Endothelial cell of umbilical vein (primary cell): ENCODE data around the gene ECM2. TPM values are rescaled to one million over a fixed set of nuclear protein-coding genes. Genes with fewer than 3 reads are reported as not detected.

Source experiments
- BruUV-seq: library from RNA; stranded (reverse); fragments of 400-500 nt; replicated peaks from 2 replicates; lab custom pipeline; 2021; lab: Mats Ljungman, UMichigan
- CTCF ChIA-PET: fragments of 300-600, 350-600 bp; sonication (Branson Sonifier 250); formaldehyde crosslinking; loops from one replicate; lab custom pipeline; 2021; ENCODE audit warnings: antibody characterized with exemption, inconsistent platforms; lab: Charles Lee
- POLR2A ChIA-PET: fragments of 300-600, 350-600 bp; sonication (Branson Sonifier 250); formaldehyde crosslinking; loops from one replicate; lab custom pipeline; 2021; ENCODE audit warnings: antibody characterized with exemption, inconsistent platforms; lab: Charles Lee
- DNase-seq: peaks from one replicate; pipeline ENCODE4 v3.0.0-alpha.2; 2011; ENCODE audit warnings: low read depth, low spot score
- FAIRE-seq: peaks from 2 replicates; lab custom pipeline; 2011; peaks lifted over from hg19 to GRCh38; lab: Jason Lieb, UNC
- H2AFZ ChIP-seq: 2 replicates; pipeline ENCODE4 v1.6.0; 2012; ENCODE audit warnings: low read depth, low read length, control low read depth, inconsistent platforms
- H3K27ac ChIP-seq: 2 replicates; pipeline ENCODE4 v1.5.1; 2011; ENCODE audit warnings: low read depth, mild to moderate bottlenecking, control low read depth, low read length, moderate library complexity; ENCODE audit not compliant: insufficient read depth
- H3K27me3 ChIP-seq, 2 experiments: 2 replicates each; pipeline versions ENCODE4 v1.6.0 to v1.6.1; 2011; ENCODE audit warnings: low read length in 2 of 2, mixed read lengths in 1 of 2; ENCODE audit not compliant: control insufficient read depth in 2 of 2, insufficient read depth in 2 of 2
- H3K36me3 ChIP-seq, 2 experiments: 2 replicates in 1 of 2; 3 replicates in 1 of 2; pipeline ENCODE4 v1.5.1; 2011; ENCODE audit warnings: low read length in 2 of 2, mild to moderate bottlenecking in 1 of 2, moderate library complexity in 1 of 2; ENCODE audit not compliant: control insufficient read depth in 2 of 2, insufficient read depth in 2 of 2; ENCODE audit errors: extremely low read depth in 1 of 2
- H3K4me1 ChIP-seq: 3 replicates; pipeline ENCODE4 v1.5.1; 2011; ENCODE audit warnings: mild to moderate bottlenecking, low read length; ENCODE audit not compliant: control insufficient read depth, insufficient read depth; ENCODE audit errors: extremely low read depth
- H3K4me2 ChIP-seq: 2 replicates; pipeline ENCODE4 v1.6.1; 2011; ENCODE audit warnings: low read length, control low read depth, mixed read lengths; ENCODE audit not compliant: insufficient read depth
- H3K4me3 ChIP-seq, 3 experiments: fragments of 200-600 bp in 1 of 3; sonication (generic), shearing (Covaris generic) in 1 of 3; replicated peaks in 1 of 3; 2 replicates each; pipeline ENCODE4 v1.5.1; 2011 to 2016; ENCODE audit warnings: control low read depth in 3 of 3, low read length in 3 of 3, mild to moderate bottlenecking in 2 of 3, inconsistent platforms in 1 of 3, low read depth in 1 of 3, moderate library complexity in 1 of 3; ENCODE audit not compliant: insufficient read depth in 1 of 3
- H3K79me2 ChIP-seq: 2 replicates; pipeline ENCODE4 v1.6.0; 2012; ENCODE audit warnings: low read length, inconsistent platforms; ENCODE audit not compliant: control insufficient read depth, insufficient read depth
- H3K9ac ChIP-seq: replicated peaks from 2 replicates; pipeline ENCODE3; 2011; ENCODE audit warnings: low read length, control low read depth; ENCODE audit not compliant: insufficient read depth; ENCODE audit errors: extremely low read depth
- H3K9me1 ChIP-seq: replicated peaks from 3 replicates; pipeline ENCODE4 v1.6.0; 2011; ENCODE audit warnings: mild to moderate bottlenecking, low read length; ENCODE audit not compliant: control insufficient read depth, insufficient read depth; ENCODE audit errors: extremely low read depth
- H3K9me3 ChIP-seq: replicated peaks from 2 replicates; pipeline ENCODE4 v1.5.1; 2012; ENCODE audit warnings: low read length, inconsistent platforms; ENCODE audit not compliant: control insufficient read depth, insufficient read depth
- H4K20me1 ChIP-seq: replicated peaks from 2 replicates; pipeline ENCODE3; 2011; ENCODE audit warnings: mild to moderate bottlenecking, low read length; ENCODE audit not compliant: control insufficient read depth, insufficient read depth; ENCODE audit errors: extremely low read depth
- CTCF ChIP-seq, 2 donors: IDR thresholded peaks; 1 replicate in 1 of 2; 2 replicates in 1 of 2; pipeline ENCODE4 v1.5.1; 2011; ENCODE audit warnings: low read length in 2 of 2, mild to moderate bottlenecking in 2 of 2, moderate library complexity in 2 of 2, control low read depth in 1 of 2, inconsistent platforms in 1 of 2, low read depth in 1 of 2; ENCODE audit not compliant: insufficient read depth in 1 of 2; ENCODE audit errors: extremely low read depth in 1 of 2
- EZH2 ChIP-seq: IDR thresholded peaks from 2 replicates; pipeline ENCODE4 v1.6.1; 2012; ENCODE audit warnings: borderline replicate concordance, low read depth, mild to moderate bottlenecking, moderate library complexity, low read length, inconsistent platforms; ENCODE audit not compliant: severe bottlenecking
- FOS ChIP-seq: IDR thresholded peaks from 2 replicates; pipeline ENCODE4 v1.6.1; 2011; ENCODE audit warnings: mild to moderate bottlenecking, low read length, moderate library complexity, borderline replicate concordance; ENCODE audit not compliant: insufficient read depth
- GATA2 ChIP-seq: IDR thresholded peaks from 2 replicates; pipeline ENCODE4 v1.7.0; 2011; ENCODE audit warnings: low read depth, mild to moderate bottlenecking, moderate library complexity, mixed read lengths, low read length; ENCODE audit not compliant: insufficient read length, insufficient read depth
- JUN ChIP-seq: IDR thresholded peaks from 2 replicates; pipeline ENCODE4 v1.6.1; 2011; ENCODE audit warnings: borderline replicate concordance, low read depth; ENCODE audit not compliant: insufficient read length, insufficient read depth
- MAX ChIP-seq: IDR thresholded peaks from 2 replicates; pipeline ENCODE4 v1.6.1; 2011; ENCODE audit not compliant: insufficient read depth, insufficient read length
- MYC ChIP-seq: IDR thresholded peaks from one replicate; pipeline ENCODE4 v1.6.1; 2011; ENCODE audit warnings: mild to moderate bottlenecking, low read depth, low read length
- POLR2A ChIP-seq: IDR thresholded peaks from 2 replicates; pipeline ENCODE4 v1.6.1; 2012; ENCODE audit warnings: low read depth, mild to moderate bottlenecking, control low read depth, low read length
- POLR2AphosphoS5 ChIP-seq: IDR thresholded peaks from 2 replicates; pipeline ENCODE4 v1.6.1; 2012; ENCODE audit warnings: low read depth, mild to moderate bottlenecking, control low read depth, low read length, moderate library complexity; ENCODE audit not compliant: insufficient read depth
- dilution Hi-C: fragments of 300-500 bp; cut with MboI; formaldehyde crosslinking; loops from one replicate; pipeline ENCODE4 v1.15.0; 2019; ENCODE audit warnings: low sequenced_read_pairs; ENCODE audit not compliant: extremely low pct_ligation_motif_present
- intact Hi-C: fragments of 100-400 bp; cut with micrococcal nuclease; formaldehyde crosslinking; loops from one replicate; pipeline ENCODE4 v1.10.0; 2022
- polyA plus RNA-seq, 4 experiments: library from polyadenylated mRNA; depleted of rRNA in 3 of 4; stranded (reverse) in 3 of 4; unstranded in 1 of 4; fragments of >200 nt; gene quantifications; 2 replicates each; pipeline versions ENCODE4 v1.2.1 to v1.2.3, GENCODE V29; 2011 to 2012; ENCODE audit warnings: missing spikeins in 1 of 4
- total RNA-seq: library from RNA; stranded (reverse); gene quantifications from 2 replicates; pipeline ENCODE4 v1.2.3, GENCODE V29; 2021

The ECM2 gene
- total and polyA plus RNA-seq, 2 donors (not counting 3 experiments of a cell fraction or from before 2014, with no cell fraction given): 0.03 TPM; not detected in 1

GRCh38 chr9:92510747-92511146 lies 25.0 kb downstream of the ECM2 start:
- Histone ChIP-seq H3K9me3 (no peaks in the 10 kb centered on the region), H3K27ac (no peak overlapping the region), H2AFZ (no peak overlapping the region), H3K4me2 (no peak overlapping the region), H3K9me1 (no peaks in the 10 kb centered on the region), H3K4me3 (no peak overlapping the region), H3K27me3 (no peaks in the 10 kb centered on the region), H3K4me1 (no peaks in the 10 kb centered on the region), H3K79me2 (no peaks in the 10 kb centered on the region), H3K9ac (no peak overlapping the region), H4K20me1 (no peaks in the 10 kb centered on the region), H3K36me3 (no peaks in the 10 kb centered on the region)
- no peak for FAIRE-seq
- ChIA-PET CTCF (interaction anchor here (2.0 kb wide), 1 partner anchor 8 kb away, joined by 7 read pairs; no protein-coding TSS in a partner anchor), POLR2A (no interaction called here)
- no peak for DNase-seq
- dilution Hi-C loops: no loop called here
- TF ChIP-seq MAX (no peak), POLR2AphosphoS5 (no peak), POLR2A (no peak), GATA2 (no peak)
- BruUV-seq: no TSS peak
- intact Hi-C loops: no loop called here

- H4K20me1 ChIP-seq: no peaks in the 10 kb centered on the region
- no peak overlapping the region for H3K4me3 ChIP-seq
- DNase-seq (no peak), FAIRE-seq (no peak)
- H3K27ac ChIP-seq: no peak overlapping the region
- no TSS peak for BruUV-seq
- no peaks in the 10 kb centered on the region for H3K9me1 ChIP-seq
- ChIA-PET POLR2A (no interaction called here), CTCF (no interaction called here)
- H3K9me3 ChIP-seq: no peaks in the 10 kb centered on the region
- dilution Hi-C loops (no loop called here), intact Hi-C loops (no loop called here)
- H3K27me3 ChIP-seq: no peaks in the 10 kb centered on the region
- H3K36me3 ChIP-seq: no peaks in the 10 kb centered on the region
- no peak for TF ChIP-seq JUN
- TF ChIP-seq FOS: no peak
- no peak for TF ChIP-seq POLR2AphosphoS5
- no peak for TF ChIP-seq MAX
- no peak for TF ChIP-seq CTCF (IDR thresholded peaks at IDR 0.05; ENCODE audit: extremely low read depth in 1 of 2, insufficient read depth in 1 of 2, low read depth in 1 of 2, low read length in 2 of 2)
- no peak for TF ChIP-seq EZH2
- TF ChIP-seq GATA2: no peak
- TF ChIP-seq POLR2A: no peak
- TF ChIP-seq MYC: no peak
- no peak overlapping the region for H3K9ac ChIP-seq
- H3K79me2 ChIP-seq: no peaks in the 10 kb centered on the region
- H3K4me1 ChIP-seq: no peaks in the 10 kb centered on the region
- H3K4me2 ChIP-seq: no peak overlapping the region
- no peak overlapping the region for H2AFZ ChIP-seq
Measured at GRCh38 chr9:92509050-92509449, 26.7 kb downstream of the ECM2 start.
